SU-DHL-6 (cell line): ENCODE measurements around the gene INSL3.

ENCODE experiments used
- EZH2phosphoT487 ChIP-seq: fragments of 200-600 bp; sonication (generic), shearing (Covaris generic); conservative IDR thresholded peaks from 2 replicates; pipeline ENCODE4 v1.6.1; 2018; ENCODE audit warnings: mild to moderate bottlenecking, antibody characterized with exemption, low read length, moderate library complexity, mixed read lengths
- TF ChIP-seq, protein P1 (sequence below): fragments of 200-600 bp; sonication (generic); IDR thresholded peaks from one replicate; pipeline ENCODE4 v1.5.1; 2017; ENCODE audit warnings: antibody characterized with exemption, mild to moderate bottlenecking, low read length, moderate library complexity; ENCODE audit not compliant: insufficient read depth, poor library complexity, severe bottlenecking

- TF ChIP-seq, protein P1, sequence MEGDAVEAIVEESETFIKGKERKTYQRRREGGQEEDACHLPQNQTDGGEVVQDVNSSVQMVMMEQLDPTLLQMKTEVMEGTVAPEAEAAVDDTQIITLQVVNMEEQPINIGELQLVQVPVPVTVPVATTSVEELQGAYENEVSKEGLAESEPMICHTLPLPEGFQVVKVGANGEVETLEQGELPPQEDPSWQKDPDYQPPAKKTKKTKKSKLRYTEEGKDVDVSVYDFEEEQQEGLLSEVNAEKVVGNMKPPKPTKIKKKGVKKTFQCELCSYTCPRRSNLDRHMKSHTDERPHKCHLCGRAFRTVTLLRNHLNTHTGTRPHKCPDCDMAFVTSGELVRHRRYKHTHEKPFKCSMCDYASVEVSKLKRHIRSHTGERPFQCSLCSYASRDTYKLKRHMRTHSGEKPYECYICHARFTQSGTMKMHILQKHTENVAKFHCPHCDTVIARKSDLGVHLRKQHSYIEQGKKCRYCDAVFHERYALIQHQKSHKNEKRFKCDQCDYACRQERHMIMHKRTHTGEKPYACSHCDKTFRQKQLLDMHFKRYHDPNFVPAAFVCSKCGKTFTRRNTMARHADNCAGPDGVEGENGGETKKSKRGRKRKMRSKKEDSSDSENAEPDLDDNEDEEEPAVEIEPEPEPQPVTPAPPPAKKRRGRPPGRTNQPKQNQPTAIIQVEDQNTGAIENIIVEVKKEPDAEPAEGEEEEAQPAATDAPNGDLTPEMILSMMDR: no peak
- no peak for TF ChIP-seq EZH2phosphoT487
Measured at GRCh38 chr19:17811681-17812080, 9.6 kb downstream of the INSL3 start.
